Parathyroid adenoma (tissue), 2 donors: ENCODE measurements around the gene AMN1.
"Not testable (repeated sequence)": the region's sequence is repeated elsewhere in the genome, so short reads cannot be mapped to it uniquely, and the experiment has no call there.

Experiments used
- H2AFZ ChIP-seq: fragments of 300-600 bp; sonication (generic); one replicate; pipeline ENCODE4 v1.7.0; 2017; ENCODE audit warnings: antibody characterized with exemption, mild to moderate bottlenecking
- H3K27ac ChIP-seq: fragments of 300-600 bp; sonication (generic); one replicate; pipeline ENCODE4 v1.7.0; 2017
- H3K27me3 ChIP-seq: fragments of 300-600 bp; sonication (generic); one replicate; pipeline ENCODE4 v1.7.0; 2017; ENCODE audit warnings: low read length; ENCODE audit not compliant: control insufficient read depth, insufficient read depth
- H3K36me3 ChIP-seq: fragments of 300-600 bp; sonication (generic); one replicate; pipeline ENCODE4 v1.7.0; 2017; ENCODE audit warnings: low read length; ENCODE audit not compliant: control insufficient read depth, insufficient read depth
- H3K4me1 ChIP-seq: fragments of 300-600 bp; sonication (generic); one replicate; pipeline ENCODE4 v1.7.0; 2017; ENCODE audit warnings: control low read depth
- H3K4me2 ChIP-seq: fragments of 300-600 bp; sonication (generic); one replicate; pipeline ENCODE4 v1.7.0; 2017; ENCODE audit warnings: low read length
- H3K4me3 ChIP-seq: fragments of 300-600 bp; sonication (generic); one replicate; pipeline ENCODE4 v1.7.0; 2017; ENCODE audit warnings: low read depth, low read length
- H3K79me2 ChIP-seq: fragments of 300-600 bp; sonication (generic); one replicate; pipeline ENCODE4 v1.7.0; 2017; ENCODE audit warnings: control low read depth
- H3K9ac ChIP-seq: fragments of 300-600 bp; sonication (generic); one replicate; pipeline ENCODE4 v1.7.0; 2017; ENCODE audit warnings: mild to moderate bottlenecking
- H3K9me3 ChIP-seq: fragments of 300-600 bp; sonication (generic); one replicate; pipeline ENCODE4 v1.7.0; 2017; ENCODE audit warnings: low read length; ENCODE audit not compliant: control insufficient read depth
- CTCF ChIP-seq: fragments of 300-600 bp; sonication (generic); IDR thresholded peaks from one replicate; pipeline ENCODE4 v1.7.0; 2017; ENCODE audit warnings: antibody characterized with exemption, mild to moderate bottlenecking
- donor health status: primary hyperparathyroidism.

Gene AMN1

GRCh38 chr12:31737345-31737744 is 8.5 kb upstream of the AMN1 start:
- Histone ChIP-seq H3K36me3 (no peaks in the 10 kb centered on the region), H3K4me3 (no peak overlapping the region), H2AFZ (peak overlapping the region; percentile 54), H3K4me2 (no peak overlapping the region), H3K79me2 (no peaks in the 10 kb centered on the region), H3K27ac (peak overlapping the region; percentile 55), H3K9me3 (no peaks in the 10 kb centered on the region), H3K27me3 (no peaks in the 10 kb centered on the region), H3K9ac (no peak overlapping the region), H3K4me1 (peaks cover 17% of the 10 kb centered on the region)
- TF ChIP-seq CTCF = no peak

- Histone ChIP-seq H3K9me3 (no peaks in the 10 kb centered on the region), H3K9ac (no peak overlapping the region), H3K4me3 (no peak overlapping the region), H3K4me1 (peaks cover 23% of the 10 kb centered on the region), H3K27ac (peak overlapping the region; percentile 55), H3K4me2 (no peak overlapping the region), H3K36me3 (no peaks in the 10 kb centered on the region), H3K79me2 (no peaks in the 10 kb centered on the region), H2AFZ (peak overlapping the region; percentile 1), H3K27me3 (no peaks in the 10 kb centered on the region)
- TF ChIP-seq CTCF = no peak
These were observed 7.7 kb upstream of the AMN1 start for GRCh38 chr12:31736472-31736871.

GRCh38 chr12:31733549-31734432 is 5.0 kb upstream of the AMN1 start:
- not testable (repeated sequence) for H3K9ac ChIP-seq, H3K27me3 ChIP-seq, H3K36me3 ChIP-seq, H3K9me3 ChIP-seq, H3K79me2 ChIP-seq, H3K4me2 ChIP-seq, H3K4me3 ChIP-seq
- Histone ChIP-seq H3K4me1 (peaks cover 23% of the 10 kb centered on the region), H2AFZ (peak overlapping the region; percentile 19), H3K27ac (peak overlapping the region; percentile 83)

- no peak for TF ChIP-seq CTCF
- Histone ChIP-seq H3K36me3 (no peaks in the 10 kb centered on the region), H3K9me3 (peaks cover 3% of the 10 kb centered on the region), H3K4me2 (no peak overlapping the region), H3K27me3 (no peaks in the 10 kb centered on the region), H3K79me2 (no peaks in the 10 kb centered on the region), H3K27ac (peak overlapping the region; percentile 83), H3K9ac (no peak overlapping the region), H2AFZ (peak overlapping the region; percentile 47), H3K4me1 (peaks cover 22% of the 10 kb centered on the region), H3K4me3 (no peak overlapping the region)
These were observed 4.2 kb upstream of the AMN1 start for GRCh38 chr12:31732926-31733548.

- not testable (repeated sequence) for H3K9me3 ChIP-seq, H3K36me3 ChIP-seq, H3K4me2 ChIP-seq, H3K79me2 ChIP-seq, H3K9ac ChIP-seq, H3K4me3 ChIP-seq, H2AFZ ChIP-seq, H3K27me3 ChIP-seq, H3K4me1 ChIP-seq
- peak overlapping the region; percentile 83 for H3K27ac ChIP-seq
These were observed 2.4 kb upstream of the AMN1 start for GRCh38 chr12:31731203-31731602.
